NOMO-1 treated with dmso at 0.1 percent for 144 hours (cell line): Measurements from ENCODE around the gene CPED1.
A peak's percentile ranks its signal among the peaks of the same experiment; 100 is the strongest.
"Not testable (repeated sequence)": the region's sequence is repeated elsewhere in the genome, so short reads cannot be mapped to it uniquely, and the experiment has no call there.

Experiments
- DNase-seq: peaks from one replicate; lab custom pipeline; 2025; ENCODE audit not compliant: unreplicated experiment; lab: John Stamatoyannopoulos, UW

The CPED1 gene

DNA sequence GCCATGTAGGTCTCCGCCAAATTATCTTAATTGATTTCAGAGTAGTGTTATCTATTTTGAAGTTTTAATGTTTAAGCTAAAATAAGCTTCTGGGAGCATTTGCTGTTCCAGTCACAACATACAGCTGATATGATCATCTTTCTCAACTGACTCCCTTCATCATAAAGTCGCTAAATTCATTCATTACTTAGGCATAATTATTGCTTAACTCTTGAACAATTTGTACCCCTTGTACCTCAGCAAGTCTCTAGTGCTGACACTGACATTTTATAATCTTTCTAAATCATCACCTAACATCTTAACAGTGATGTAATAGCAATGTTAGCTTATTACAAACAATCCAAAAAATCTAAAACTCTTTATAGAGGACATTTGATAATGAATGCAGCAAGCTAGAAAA lies 286.0 kb downstream of the CPED1 start:
- no peak for DNase-seq

DNA sequence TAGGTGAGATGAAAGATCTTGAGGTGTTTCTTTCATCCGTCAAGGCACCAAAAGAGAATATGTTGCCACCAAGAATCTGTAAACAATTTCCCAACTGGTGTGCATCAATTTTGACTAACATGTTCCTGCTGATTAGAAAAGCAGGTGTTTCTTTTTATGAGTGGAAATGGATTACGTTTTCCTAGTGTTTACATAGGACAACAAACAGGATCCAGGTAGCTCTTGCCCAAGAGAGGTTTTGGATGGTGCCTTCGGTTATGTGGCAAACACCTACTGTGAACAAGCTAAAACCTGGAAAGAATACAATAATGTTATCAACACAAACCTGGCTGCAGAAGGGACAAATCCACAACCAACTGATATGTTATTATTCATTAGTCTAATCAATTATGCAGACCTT lies 286.7 kb downstream of the CPED1 start:
- no peak for DNase-seq

DNA sequence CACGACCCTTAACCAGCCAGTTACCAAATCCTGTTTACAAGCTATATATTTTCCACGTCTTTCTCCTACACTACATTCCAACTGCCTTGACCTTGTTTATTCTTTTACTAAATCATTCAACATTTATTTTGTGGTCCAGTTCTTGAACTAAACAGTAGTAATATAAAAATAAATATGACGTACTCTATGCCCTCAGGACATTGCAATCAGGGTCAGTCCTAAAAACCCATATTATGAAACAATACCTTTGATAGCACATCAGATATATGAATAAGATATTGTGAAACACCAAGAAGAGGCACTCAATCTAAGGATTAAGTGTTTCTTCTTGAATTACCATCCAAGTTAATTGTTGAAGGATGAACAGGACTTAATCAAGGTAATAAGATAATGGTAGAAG lies 287.8 kb downstream of the CPED1 start:
- DNase-seq, result no peak

DNA sequence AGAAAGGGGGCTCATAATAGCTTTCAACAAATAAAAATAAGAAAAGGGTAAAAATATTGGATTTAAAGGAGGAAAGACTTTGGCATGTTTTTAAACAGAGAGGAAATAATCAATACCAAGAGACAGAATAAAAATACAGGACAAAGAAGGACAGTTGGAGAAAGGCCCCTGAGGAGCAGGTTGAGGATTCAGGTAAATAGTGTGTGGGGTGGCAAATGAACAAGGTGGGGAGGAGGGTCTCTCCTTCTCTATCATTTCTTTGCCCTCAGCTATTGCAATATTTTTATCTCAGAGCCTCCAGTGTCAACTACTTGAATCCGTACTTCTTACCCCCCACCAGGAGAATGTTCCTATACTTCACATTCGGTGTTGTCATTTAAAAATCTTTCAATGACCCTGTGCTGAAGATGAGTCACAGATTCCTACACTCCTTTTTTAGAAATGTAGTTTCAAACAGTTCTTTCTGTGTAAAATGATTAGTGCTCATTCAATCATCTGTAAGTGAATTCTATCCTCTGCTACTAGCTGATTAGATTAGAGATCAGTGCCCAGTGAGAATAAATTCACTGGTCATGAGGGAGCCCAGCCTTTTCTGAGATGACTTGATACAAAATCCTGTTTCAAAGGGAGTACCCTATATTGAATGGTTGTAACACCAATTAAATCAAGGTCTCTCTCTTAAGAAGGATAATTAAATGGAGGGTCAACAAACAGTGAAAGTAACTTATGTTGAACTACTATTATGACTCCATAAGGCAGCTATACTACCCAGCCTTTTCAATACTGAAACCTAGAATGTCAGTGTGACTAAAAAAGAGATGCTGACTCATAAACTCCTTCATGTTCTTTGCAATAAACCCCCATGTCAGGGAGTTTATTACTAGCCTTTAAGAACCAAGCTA lies 289.9 kb downstream of the CPED1 start:
- no peak for DNase-seq

DNA sequence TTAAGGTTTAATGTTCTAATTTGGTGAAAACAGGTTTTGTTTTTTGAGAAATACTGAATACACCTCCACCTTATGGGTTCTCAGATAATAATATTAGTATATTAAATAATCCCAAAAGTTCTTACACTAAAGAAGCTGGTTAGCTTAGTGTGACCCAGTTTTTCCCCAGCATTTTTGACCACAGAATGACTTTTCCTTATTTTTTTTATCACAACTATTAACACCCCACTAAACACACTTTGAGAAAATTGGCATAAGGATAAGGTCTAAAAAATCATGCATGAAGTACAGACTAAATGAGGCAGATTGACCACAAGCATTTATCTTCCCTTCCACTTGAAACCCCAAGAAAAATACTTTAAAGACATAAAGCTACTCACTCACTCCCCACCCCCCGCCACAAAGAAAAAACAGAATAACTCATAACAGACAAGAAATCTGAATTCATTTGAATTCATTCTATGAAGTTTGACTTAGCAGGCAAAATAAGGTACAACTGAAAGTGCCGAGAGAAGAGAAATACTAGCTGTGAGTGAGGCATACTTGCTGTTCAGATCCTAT lies 290.6 kb downstream of the CPED1 start:
- no peak for DNase-seq

DNA sequence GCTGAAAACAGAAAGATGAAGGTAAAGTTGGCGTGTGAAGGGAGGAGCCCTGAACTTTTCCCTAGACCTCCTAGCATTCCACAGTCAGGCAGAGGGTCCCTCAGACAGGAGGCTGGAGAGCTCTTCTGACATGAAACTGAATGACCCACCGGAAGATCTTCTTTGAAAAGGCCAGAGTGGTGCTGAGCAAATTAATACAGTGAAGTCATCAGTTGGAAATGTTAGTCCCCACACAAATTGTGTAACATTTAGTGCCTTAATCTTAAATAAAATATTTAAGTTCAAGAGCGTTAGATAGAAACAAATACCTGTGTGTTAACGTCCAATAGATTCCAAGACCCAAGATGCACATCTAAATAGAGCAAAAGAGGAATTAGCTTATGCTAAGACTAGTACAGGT lies 291.3 kb downstream of the CPED1 start:
- no peak for DNase-seq

DNA sequence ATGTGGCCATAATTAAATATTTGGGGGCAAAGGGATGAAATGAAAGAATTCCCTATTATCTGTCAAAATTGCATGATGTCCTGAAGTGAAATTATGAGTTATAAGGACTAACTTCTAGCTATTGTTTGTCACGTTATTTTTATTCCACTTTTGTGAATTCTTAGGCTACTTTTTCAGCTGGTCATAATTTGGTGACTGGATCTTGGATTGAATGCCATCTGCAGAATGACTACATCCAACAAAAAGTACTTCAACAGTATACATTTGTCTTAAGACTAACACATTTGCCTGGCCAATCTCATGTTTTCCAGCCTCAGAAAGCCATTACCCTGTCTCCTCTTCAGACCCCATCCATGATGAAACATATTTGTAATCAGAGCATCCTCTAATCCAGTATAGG lies 292.1 kb downstream of the CPED1 start:
- no peak for DNase-seq

DNA sequence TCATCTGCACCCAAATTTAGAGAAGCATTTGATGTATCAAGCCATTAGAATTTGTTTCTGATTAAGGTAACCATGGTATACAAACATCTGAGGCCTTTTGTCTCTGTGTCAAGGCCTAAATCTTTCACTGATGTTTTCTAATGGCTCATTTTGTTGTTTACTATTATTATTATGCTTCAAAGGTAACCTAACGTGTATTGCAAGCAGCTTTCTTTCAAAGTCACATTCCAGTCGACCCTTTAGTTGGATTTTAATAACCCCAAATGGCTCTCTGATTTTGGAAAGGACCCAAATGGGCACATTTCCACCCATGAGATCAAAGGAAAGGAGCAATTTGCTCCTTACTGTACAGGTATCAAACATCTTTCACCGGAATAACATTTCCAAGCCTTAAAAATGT lies 293.6 kb downstream of the CPED1 start:
- no peak for DNase-seq

DNA sequence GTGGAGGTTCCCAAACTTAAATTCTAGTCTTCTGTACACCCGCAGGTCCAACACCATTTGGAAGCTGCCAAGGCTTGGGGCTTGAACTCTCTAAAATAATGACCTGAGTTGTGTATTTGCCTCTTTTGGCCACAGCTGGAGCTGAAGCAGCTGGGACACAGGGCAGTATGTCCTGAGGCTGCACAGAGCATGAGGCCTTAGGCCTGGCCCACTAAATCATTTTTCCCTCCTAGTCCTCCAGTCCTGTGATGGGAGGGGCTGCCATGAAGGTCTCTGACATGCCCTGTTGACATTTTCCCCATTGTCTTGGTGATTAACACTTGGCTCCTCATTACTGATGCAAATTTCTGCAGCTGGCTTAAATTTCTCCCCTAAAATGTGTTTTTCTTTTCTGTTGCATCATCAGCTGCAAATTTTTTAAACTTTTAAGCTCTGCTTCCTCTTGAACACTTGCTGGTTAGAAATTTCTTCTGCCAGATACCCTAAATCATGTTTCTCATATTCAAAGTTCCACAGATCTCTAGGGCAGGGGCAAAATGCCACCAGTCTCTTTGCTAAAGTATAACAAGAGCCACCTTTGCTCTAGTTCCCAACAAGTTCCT lies 296.7 kb downstream of the CPED1 start:
- no peak for DNase-seq

DNA sequence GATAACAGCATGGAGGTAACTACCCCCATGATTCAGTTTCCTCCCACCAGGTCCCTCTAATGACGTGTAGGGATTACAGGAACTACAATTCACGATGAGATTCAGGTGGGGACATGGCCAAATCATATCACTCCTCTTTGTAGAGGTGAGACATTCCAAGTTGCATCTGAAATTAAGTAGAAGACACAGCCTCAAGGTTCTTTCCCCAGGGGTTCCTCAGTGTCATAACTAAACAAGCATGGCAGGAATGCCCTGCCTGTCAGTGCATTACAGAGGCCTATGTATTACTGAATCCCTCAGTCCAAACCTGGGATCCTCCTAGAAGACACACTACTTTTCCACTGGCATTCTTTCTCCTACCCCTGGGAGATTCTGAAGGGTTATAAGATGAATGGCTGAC lies 297.7 kb downstream of the CPED1 start:
- DNase-seq, result no peak

DNA sequence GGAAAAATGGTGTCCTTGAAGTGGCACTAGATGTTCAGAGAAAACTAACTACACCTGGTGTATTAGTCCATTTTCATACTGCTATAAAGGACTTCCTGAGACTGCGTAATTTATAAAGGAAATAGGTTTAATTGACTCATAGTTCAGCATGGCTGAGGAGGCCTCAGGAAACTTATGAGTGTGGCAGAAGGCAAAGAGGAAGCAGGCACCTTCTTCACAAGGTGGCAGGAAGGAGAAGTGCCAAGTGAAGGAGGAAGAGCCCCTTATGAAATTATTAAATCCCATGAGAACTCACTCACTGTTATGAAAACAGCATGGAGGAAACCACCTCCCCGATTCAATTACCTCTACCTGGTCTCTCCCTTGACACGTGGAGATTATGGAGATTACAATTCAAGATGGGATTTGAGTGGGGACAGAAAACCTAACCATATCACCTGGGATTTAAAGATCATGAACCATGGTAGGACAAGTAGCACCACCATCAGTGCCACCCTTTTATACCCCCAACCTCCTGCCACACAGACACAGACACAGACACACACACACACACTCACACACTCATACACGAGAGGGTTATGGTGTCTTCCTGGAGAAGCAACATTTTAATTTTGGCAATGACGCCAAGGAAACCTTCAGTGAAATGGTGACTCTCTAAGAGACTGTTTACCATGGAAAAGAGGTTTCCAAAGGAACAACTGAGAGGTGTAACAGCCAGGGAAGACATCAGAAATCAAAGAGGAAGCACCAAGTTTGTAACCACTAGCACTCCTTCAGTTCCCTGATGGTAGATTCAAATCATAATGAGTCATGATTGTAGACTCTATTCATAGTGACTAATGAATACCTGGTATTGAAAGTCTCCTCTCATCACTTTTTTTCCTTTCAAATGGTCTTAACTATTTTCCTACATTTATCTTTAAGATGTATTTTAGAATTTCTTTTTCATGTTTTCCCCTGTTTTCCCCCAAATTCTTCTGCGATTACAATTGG lies 298.5 kb downstream of the CPED1 start:
- DNase-seq, result no peak

DNA sequence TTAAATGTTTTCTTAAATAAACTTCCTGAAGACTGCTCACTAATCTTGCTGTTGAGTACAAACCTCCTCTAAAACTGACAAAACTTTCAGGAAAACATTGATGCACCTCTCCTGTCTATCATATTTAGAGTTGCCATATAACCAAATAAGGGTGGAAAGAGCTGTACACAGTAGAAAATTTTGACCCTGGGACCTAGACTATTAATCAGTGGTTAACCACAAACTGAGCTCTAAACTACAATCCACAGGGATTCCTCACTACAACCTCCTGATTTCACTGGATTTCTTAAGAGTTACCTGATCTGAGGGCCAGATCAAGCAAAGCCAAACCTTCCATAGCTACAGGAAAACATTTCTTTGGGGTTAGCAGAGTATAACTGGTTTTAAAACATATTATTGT lies 300.4 kb downstream of the CPED1 start:
- no peak for DNase-seq

DNA sequence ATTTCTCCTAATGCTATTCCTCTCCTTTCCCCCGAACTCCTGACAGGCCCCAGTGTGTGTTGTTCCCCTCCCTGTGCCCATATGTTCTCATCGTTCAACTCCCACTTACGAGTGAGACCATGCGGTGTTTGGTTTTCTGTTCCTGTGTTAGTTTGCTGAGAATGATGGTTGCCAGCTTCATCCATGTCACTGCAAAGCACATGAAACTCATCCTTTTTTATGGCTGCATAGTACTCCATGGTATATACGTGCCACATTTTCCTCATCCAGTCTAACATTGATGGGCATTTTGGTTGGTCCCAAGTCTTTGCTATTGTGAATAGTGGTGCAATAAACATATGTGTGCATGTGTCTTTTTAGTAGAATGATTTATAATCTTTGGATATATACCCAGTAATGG lies 301.4 kb downstream of the CPED1 start:
- not testable (repeated sequence) for DNase-seq

DNA sequence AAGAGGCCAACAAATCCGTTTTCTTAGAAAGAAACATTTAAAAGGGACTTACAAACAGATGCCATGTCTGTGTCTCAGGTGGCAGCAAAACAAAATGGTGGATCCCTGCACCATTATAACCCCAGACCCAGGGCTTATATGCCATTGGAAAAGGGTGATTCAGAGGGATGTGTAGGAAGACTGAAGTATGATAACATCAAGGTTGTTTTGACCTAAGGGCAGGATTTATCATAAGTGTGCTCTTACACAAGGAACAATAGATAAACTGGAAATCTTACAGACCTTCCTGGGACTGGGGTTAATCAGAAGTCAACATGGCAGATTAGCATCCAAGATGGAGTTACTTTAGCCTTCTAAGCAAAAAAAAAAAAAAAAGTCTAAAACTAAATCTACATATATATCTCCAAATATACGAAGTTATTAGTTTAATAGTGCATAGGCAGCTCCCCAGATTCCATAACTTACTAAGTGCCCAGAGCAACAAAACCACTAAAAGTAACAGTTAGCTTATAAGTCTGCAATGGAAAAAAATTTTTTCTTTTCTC lies 306.0 kb downstream of the CPED1 start:
- DNase-seq, result no peak

DNA sequence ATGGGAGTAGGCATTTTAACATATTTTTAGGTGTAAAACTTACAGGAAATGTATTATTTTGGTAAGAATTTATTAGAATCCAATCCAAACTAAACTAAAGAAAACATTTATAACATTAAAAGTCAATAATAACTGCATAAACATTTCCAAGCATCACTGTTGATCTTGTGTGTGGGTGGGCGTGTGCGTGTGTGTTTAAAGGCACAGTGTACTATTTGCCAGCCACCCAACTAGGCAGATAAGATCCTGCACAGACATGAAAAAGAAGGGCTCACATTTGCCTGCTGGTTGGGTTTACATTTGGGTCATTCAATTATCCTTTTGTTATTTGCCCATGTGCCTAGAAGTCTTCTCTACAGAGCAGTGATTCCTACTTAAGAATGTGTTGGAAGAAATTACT lies 309.3 kb downstream of the CPED1 start:
- no peak for DNase-seq

DNA sequence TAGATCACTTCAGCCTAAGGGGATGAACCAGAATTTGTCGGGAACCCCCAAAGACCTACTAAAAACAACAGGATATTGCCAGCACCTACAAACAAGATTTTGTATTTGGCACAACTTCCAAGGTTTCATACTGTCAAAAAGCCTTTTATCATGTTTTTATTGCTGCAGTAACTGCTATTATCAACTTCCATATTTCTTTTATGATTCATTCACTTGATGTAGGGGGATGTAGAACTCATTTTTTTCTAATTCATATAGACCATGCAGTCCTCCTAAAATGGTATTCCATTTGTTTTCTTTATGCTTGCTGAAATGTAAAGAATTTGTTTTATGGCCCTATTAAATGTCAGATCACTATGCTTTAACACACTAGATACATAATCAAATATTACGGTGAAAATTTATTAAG lies 310.3 kb downstream of the CPED1 start:
- DNase-seq, result no peak

DNA sequence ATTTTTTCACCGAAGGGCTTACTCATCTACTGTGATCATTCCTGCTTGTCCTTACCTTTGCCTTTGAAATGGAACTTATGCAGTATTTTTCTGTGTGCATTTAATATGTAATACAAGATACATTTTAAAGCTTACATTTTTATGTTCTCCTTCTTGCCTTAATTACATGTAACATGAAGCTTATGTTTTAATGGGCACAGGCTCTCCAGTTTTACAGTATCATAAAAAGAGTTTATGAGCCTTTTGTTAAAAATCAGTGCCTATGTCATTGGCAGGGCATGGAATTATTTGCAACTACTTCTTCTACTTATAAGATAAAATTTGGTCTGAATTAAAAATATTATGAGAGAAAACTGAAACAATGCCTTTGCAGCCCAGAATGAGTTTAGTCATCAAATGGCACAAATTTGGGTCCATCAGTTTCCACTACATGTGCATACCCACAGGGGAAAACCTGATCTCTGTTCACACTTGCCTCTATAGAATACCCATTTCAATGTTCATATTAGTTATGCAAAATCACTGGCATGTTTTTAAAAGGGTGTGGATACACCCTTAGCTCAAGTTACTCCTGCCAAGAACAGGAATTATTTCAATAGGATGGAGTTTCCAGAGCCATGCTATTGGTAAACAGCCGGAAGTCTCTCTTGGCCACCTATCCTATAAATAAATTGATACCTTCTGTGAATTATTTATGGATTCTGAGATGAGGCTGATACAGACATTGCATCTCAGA lies 312.3 kb downstream of the CPED1 start:
- no peak for DNase-seq

DNA sequence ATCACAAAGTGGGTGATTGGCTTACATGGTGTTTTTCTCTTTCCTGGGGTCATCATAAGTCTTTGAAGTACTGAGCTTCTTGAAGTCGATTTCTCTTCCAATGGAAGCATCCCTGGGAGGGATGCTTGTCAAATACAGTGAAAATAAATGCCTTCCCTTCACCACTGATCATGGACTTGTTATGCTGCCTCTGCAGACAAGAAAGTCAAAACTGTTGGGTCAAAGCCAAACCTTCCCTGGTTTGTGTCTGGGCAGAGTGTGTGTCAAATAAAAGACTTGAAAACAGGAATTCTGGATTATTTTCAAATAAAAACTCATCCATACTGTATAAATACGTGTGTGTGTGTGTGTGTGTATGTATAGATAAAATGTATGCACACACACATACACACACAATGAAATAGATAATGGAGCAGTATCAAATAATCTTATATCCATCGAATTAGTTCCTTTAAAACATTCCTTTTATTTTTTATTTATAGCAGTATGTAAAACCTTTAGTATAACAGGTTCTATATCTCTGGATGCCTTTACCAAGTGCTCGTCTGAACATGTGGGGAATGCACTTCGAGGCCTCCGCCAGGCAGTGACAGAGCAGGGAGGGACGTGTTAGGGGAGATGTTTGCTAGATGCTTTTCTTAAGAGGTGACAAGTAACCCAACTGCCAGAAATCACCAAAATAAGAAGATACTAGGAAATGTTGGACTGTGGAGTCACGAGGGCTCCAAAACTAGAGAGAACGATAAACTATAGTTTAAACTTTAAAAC lies 313.1 kb downstream of the CPED1 start:
- no peak for DNase-seq

DNA sequence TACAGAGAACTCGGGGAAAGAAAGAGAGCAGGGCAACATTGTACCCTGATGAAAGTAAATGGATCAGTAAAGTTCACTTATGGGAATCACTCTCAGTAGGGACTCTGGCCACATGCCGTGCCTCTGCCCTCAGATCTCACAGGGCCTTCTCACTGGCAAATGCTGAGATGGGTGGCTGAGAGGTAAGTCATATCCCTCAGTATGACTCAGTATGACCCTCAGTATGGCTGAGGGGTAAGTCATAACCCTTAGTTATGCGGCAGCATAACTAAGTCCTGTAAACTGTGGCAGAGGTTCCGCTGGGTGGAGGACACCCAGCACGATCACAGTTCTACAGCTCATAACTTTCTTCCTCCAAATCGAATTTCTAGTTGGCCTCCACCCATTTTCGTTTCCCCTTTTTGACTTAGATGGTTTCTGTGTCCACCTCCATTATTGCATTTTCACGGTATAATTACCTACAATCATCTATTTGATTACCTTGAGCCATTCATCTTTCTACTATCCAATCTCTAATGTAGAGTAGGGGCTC lies 313.8 kb downstream of the CPED1 start:
- peak; percentile 63 for DNase-seq
